ENCODE measurements around the gene TP53BP2.
"Not testable (repeated sequence)": the region's sequence is repeated elsewhere in the genome, so short reads cannot be mapped to it uniquely, and the experiment has no call there.

Gene TP53BP2

DNA sequence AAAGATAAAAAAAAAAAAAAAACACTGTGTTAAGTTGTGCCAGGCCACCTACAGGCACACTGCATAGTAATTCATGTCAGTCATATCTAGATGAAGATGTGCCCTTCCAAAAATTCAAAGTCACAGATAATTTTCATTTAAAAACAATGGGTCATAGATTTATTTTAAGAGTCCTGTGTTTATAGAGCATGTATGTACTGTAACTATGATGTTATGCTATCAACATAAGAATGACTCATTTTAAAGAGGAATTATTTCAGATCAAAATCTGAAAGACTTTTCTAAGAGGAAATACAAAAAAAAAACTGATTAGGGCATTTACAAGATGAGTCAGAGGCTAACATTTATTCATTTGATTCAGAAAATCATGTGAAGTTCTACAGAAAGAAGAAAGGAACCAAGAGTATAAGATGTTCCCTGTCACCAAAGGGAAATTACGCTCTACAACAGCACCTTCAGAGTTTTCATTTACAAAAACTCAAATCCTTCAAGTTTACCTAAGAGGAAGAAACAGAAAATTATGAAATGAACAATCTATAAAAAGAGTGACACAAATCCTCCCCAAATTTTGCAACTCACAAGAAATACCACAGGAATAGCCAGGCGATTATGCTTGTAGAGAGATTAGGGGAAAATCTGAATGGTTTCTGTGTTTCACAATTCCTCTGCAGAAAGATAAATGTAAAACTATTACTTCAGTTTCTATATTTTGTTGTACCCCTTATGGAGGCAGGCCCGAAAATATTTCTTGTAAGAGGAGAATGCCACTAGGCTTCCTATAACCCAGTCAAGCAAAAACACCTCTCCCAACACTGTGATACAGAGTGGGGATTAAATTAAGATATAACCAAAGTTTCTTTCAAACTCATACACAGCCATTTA is 13.8 kb downstream of the TP53BP2 start:
- no peak for DNase-seq (ENCODE audit: low spot score)

DNA sequence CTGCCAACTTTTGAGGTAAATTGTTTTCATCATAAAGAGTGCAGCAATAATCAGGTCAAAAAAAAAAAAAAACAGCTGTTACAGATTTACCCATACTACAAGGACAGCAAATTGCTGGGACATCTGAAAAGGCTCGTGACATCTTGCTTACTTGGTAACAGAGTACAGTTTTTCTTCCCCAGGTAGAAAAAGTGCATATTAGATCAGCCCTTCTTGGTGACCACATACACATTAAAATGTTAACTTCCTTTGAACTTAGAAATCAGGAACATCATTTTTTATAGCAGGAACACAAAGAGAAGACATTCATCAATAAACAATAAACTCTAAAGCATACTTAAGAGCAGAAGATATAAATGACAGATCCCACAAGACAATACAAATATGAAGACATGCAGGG is 16.1 kb downstream of the TP53BP2 start:
- DNase-seq (ENCODE audit: low spot score): no peak

DNA sequence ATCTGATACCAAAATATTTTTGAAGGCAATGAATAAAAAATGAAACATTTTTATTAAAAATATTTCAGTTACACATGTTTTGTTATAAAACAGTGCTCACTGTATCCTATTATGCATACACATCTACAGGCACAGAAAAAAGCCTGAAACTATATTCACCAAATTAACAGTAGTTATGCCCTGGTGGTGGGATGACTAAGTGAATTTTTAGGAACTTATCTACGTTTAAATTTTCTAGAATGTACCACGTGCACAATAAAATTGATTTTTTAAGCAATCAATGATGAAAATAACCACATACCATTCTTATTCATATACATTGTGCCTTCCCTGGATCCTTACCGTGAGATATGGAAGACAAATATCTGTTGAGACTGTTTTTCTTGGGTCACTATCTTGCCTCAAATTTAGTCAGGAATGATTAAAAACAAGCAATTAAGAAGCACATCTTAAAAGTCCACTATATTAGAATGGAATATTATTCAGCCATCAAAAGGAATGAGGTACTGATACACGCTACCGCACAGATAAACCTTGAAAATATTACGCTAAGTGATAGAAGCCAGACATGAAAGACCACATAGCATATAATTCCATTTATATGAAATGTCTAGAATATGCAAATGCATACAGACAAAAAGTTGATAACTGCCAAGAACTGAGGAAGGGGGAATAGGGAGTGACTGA is 17.4 kb downstream of the TP53BP2 start:
- DNase-seq (ENCODE audit: low spot score): no peak

DNA sequence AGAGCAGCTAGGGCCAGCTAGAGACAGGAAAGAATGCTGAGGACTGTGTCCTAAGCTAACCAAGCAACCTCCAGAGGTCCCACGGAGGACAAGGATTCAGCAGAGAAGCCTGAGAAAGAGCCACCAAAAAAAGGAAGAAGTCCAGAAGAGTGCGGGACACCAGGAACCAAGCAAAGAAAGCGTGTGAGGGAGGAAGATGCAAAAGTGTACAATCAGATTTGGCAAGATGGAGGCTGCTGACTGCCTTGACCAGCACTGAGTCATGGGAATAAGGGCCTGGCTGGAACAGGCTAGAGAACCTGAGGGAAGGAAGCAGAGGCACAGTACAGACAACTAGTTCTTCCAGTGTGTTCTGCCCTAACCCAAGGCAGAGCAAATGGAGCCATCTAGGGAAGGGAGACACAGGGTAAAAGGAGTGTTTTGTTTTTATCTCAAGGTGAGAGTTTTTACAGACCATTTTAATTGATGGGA is 18.5 kb downstream of the TP53BP2 start:
- no peak for DNase-seq (ENCODE audit: low spot score)

DNA sequence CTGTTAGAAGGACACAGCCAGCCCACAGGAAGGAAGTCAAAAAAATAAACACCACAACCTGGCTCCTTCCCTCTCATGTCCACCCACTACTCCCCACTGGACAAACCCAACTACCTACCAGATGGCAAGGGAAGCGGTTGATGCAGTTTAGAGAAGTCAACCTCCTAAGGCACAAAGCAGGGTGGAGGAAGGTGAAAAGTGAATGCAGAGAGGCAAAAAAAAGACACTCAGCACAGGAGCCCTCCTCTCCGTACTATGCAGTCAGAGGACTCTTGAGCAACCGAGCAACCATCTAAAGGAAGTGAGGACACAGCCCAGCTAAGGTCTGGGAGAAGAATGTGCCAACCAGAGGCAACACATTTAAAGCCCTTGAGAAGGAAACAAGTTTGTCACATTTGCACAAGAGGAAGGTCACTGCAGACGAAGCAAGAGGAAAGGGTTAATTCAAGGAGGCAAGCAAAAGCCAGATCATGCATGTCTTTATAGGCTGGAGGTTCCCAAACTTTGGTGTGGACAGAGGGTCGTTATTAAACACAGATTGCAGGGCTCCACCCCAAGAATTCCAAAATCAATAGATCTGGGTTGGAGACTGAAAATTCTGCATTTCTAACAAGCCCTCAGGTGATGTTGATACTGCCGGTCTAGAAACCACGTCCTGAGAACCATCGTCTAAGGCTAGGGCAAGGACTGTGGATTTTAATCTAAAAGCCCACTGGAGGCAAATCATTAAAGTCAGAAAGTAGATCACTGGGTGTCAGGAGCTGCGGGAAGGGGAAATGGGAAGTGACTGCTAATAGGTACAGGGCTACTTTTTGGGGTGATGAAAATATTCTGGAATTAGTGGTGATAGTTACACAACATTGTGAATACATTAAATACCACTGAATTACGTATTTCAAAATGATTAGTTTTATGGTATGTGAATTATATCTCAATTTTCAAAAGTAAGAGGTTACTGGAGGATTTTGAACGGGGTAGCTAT is 19.7 kb downstream of the TP53BP2 start:
- DNase-seq (ENCODE audit: low spot score): no peak

DNA sequence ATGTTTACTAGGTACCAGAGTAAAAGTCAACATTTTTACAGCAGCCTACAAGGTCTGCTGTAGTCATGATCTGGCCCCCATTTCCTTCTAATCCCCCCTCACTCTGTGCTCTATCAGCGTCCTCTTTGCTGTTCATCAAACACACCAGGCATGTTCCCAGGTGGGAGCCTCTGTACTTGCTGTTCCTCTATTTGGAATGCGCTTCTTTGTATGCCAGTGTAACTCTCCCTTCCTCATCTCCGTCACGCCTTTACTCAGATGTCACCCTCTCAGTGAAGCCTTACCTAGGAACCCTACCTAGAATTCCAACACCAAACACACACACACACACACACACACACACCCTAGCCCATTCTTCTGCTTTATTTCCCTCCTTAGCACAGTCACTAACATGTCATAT is 21.0 kb downstream of the TP53BP2 start:
- DNase-seq (ENCODE audit: low spot score): no peak

DNA sequence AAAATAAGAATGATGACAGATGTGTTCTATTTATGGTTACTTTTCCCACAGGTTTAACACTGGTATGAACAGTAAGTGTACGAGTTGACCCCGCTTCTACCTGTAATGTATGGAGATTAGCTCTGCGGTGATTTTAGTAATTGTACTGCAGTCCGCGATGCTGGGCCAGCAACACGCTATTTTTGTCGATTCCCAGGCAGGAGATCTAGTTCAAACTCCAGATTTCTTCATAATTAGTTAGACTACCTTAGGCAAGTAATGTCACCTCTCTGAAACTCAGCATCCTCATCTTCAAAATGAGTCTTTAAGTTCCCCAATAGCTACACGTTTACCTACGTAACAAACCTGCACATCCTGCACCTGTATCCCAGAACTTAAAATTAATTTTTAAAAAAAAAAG is 21.5 kb downstream of the TP53BP2 start:
- DNase-seq (ENCODE audit: low spot score): no peak

DNA sequence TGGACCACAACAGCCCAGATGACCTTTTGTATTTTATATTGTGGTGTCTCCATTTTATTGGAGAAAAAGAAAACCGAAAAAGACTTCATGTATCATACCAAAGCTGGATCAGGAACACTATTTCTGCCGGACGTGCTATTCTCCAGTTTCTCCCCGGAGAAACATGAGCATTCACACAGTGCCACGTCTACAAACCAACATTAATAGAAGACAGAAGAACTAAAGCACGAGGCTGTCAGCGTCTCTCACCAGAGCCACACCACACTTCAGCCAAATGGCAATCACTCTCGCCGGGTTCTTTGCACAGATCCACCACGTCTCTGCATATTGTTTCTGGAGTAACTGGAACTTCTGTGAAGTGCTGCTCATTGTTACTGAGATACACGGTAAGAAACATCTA is 24.8 kb downstream of the TP53BP2 start:
- no peak for DNase-seq (ENCODE audit: low spot score)

DNA sequence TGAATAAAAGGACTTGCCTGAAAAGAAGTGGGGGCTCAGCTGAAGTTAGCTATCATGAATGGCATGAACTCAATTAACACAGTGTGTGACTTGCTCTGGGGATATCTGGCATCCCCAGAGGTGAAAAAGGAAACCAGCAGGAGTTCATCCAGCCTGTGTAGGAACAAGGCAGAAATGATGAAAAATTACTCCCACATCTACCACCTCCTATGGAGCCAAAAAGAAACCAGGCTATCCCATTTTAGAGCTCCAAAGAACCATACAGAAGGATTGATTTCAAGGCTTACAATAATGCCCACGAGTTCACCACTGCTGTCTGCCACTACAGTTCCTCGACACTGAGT is 25.3 kb downstream of the TP53BP2 start:
- DNase-seq (ENCODE audit: low spot score): no peak

DNA sequence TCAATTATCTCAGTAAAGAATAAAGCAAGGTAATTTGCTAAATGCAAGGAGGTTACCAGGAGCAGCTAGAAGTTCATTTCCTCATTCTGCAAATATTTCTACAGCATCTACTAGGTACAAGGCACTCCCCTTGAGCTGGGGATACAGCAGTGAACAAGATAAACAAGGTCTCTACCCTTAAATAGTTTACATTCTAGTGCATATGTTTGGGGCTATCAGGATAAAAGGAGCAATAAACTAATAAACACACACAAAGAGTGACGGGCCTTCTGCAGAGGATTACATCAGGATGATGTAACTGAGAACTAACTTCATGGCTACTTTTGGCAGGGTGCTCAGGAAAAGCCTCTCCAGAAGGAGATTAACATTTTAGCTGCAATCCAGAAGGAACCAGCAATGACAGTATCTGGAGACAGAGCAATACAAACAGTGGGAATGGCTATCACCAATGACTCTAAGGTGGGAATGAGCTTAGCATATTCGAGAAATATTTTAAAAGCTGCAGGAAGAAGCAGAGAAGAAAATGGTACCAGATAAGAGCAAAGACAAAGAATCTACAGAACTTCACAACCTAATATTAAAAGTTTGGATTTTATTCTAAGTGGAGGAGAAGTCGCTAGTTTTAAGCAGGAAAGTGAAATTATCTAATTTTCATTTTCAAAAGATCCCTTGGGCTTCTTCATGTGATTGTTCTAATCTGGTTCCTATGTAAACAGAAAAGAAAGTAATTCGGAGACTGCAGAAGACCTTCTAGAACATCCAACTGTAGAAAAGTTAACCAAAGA is 25.8 kb downstream of the TP53BP2 start:
- no peak for DNase-seq (ENCODE audit: low spot score)

DNA sequence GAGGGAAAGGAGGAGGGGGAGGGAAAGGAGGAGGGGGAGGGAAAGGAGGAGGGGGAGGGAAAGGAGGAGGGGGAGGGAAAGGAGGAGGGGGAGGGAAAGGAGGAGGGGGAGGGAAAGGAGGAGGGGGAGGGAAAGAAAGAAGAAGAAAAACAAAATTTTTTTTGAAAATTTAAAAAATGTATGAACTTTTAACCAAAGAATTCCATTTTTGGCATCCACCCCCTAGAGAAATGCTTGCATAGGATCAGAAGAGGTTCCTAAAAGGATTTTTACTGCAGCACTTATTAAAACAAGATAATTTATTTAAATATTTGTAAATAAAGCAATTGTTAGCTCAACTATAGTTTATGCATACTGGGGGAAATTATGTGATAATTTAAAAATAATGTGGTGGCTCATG is 28.5 kb downstream of the TP53BP2 start:
- not testable (repeated sequence) for DNase-seq (ENCODE audit: low spot score)

DNA sequence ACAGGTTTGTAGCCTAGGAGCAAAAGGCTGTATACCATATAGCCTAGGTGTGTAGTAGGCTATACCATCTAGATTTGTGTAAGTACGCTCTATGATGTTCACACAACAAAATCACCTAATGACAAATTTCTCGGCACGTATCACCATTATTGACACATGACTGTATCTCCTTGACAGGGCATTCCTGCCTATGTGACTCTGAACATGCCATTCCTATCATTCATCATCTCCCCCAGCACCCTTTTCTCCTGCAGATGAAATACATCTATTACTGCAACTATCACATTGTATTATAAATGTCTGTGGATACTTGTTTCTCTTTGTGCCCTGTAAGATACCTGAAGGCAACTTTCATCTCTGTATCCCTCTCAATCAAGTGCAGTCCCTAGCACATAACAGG is 29.9 kb downstream of the TP53BP2 start:
- DNase-seq (ENCODE audit: low spot score): no peak

DNA sequence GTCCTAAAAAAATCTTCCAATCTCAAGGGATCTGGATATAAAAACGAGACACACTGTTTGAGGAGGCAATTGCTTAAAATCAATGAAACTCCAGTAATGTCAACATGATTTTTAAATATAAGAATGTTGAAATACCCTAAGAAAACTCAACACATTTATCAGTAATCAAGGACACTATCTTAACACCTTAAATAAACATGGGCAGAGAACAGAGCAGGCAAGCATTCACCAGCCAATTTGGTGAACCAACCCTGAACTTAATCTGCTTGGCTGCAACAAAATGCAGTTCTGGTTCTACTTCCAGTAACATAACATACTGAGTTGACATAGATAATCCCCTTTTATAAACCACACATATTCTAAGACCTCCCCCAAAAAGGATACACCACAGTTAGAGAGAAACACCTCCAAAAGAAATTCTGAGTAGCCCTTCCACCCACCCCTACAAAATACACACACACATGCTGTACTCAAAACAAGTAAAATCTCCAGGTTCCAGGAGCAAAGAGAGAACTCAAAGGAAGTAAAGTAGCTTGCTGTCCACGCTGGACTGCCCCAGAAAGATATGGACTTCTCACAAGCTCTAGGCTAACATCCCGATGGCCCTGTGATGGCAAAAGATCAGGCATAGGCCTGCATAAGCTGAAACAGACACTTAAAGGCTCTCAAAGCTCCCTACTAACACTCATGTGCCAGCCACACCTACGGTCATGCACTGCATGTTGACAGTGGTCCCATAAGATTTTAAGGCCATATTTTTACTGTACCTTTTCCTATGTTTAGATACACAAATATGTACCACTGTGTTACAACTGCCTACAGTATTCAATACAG is 30.5 kb downstream of the TP53BP2 start:
- DNase-seq (ENCODE audit: low spot score): no peak

DNA sequence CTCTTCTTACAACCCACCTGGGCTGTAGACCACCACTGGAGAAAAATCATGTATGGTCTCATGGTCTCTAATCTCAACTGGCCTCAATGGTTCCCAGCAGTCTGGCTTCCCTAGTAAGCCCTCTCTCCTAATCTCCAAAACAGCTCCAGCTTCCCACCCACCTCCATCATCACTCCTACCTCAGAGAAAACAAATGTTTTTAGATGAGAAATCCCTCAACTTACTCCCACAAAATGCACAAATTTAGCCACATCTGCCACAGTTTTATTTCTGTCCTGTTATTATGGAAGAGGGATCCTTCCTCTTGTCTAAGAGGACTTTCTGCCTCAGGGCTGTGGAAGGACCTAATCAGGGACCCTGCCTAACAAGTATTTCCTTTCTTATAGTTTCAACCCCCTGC is 32.1 kb downstream of the TP53BP2 start:
- DNase-seq (ENCODE audit: low spot score): no peak

DNA sequence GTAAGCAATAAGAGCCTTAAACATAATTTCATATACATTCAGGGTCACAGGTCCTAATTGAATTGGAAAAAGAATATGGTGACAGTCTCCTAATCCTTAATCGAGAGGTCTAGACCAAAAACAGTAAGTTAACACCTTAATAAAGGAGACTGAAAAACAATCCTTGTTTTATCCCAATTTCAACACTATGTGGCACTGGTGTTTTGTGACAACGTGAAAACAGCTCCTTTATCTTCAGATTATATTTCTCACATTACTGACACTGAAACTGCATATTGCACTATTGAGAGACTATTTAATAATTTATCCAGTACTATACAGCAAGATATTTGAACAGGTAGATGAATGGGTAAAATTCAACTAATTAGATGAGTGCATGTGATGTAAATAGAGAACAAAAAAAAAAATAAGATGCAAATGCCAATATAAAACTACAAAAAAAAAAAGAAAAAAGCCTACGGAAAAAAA is 34.1 kb downstream of the TP53BP2 start:
- no peak for DNase-seq (ENCODE audit: low spot score)

DNA sequence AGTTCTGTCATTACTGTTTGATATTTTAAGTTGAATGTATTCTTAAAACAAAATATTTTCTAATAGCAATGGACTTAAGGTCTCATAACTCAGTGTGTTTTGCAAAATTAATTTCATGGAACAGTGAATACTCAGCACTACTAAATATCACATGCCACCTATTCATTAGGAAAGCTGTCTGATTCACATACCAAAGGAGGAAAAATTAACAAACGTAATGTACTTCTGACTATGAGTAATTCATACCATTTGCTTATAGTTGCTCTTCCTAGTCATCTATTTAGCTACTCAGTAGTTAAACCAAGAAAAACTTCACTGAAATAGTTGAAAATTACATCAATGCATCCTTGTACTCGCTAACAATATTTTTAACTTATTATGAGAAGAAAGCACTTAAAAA is 35.2 kb downstream of the TP53BP2 start:
- DNase-seq (ENCODE audit: low spot score): no peak

DNA sequence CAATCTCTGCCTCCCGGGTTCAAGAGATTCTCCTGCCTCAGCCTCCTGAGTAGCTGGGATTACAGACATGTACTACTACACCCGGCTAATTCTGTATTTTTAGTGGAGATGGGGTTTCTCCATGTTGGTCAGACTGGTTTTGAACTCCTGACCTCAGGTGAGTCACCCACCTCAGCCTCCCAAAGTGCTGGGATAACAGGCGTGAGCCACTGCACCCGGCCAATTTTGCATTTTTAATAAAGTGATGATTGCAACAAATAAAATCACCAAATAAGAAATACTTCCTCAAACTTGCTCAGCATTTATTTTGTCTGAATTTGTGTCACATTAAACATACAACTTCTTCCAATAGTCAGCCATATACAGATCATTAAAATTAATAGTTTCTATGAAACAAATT is 35.8 kb downstream of the TP53BP2 start:
- DNase-seq (ENCODE audit: low spot score): not testable (repeated sequence)

DNA sequence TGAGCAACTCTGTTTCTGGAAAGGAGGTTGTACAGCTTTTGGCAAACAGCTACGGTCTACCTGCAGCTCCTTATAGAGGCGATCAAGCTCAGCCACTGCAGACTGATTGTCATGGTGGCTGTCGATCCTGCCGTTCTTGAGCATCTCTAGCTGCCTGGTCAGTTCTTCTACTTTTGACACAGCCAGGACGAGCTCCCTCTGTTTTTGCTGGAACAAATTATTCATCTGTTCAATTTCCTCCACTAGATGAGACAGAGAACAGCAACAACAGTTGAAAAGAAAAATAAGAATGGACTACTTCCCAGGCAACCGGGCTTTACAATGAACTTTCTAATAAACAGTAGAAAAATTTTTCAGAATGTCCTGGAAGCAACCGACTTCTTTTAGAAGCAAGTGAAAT is 42.5 kb downstream of the TP53BP2 start:
- DNase-seq (ENCODE audit: low spot score): no peak

DNA sequence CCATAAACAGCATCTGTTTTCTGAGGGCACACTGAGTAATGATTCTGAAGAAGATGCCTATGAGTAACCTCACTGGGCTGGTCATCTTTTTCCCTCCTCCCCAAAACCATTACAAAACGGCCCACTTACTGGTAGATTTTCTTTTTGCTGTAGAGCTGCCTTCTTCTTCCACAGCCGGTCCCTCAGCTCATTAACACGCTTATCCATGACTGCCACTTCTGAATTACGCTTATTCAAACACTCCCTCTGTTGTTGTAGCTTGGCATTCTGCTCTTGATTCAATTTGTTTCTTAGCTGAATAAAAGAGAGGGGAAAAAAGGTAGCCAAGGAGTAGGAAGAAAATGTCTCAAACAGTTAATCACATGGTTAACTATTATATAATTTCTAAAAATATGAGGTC is 43.1 kb downstream of the TP53BP2 start:
- DNase-seq (ENCODE audit: low spot score): no peak

DNA sequence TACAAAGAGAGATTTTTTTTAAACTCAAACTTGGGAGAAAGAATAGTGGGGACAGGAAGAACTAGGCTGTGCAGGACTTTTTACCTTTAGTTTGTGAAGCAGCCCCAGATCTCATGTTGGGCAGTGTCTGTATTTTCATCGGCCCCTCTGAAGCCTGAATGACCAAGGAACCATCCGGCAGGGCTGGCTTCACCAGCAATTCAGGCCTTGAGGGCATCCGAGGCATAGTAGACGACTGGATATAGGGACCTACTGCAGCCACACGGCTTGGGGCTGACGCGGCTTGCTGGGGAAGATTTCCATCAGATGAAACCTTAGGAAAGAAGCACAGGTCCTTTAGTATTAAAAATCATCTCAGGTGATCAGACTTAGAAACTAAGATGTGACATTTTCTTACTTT is 43.7 kb downstream of the TP53BP2 start:
- DNase-seq (ENCODE audit: low spot score): no peak

DNA sequence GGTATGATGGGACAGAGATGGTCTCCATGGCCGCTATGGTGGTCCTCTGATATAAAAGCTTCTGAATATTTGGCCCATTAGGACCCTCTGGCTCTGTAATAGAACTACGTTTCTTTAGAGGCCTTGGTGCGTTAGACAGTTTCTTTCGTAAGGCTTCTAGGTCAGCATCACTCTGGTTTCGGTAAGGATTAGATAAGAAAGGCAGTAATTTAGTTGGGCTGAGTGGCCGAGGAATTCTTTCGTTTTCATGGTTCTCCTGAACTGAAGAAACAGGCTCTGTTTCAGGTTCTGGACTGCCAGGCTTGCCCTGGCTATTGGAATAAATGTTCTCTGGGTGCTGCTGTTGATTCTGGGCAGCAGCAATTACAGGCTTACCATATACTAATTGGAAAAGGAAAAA is 49.5 kb downstream of the TP53BP2 start:
- no peak for DNase-seq (ENCODE audit: low spot score)

Measured in germinal center (tissue), 1 donor.